MM.1S (cell line): ENCODE results near the gene TUBGCP6.

Experiments used
- DNase-seq: peaks from one replicate; pipeline ENCODE4 v3.0.0-alpha.2; 2015
- H2AFZ ChIP-seq: fragments of 300-600 bp; sonication (generic); 2 replicates; pipeline ENCODE4 v1.6.0; 2016; ENCODE audit warnings: antibody characterized with exemption, low read length
- H3F3A ChIP-seq: fragments of 300-600 bp; sonication (generic); 2 replicates; pipeline ENCODE4 v1.6.1; 2016; ENCODE audit warnings: mild to moderate bottlenecking, antibody characterized with exemption, low read length, moderate library complexity, mixed read lengths; ENCODE audit not compliant: insufficient read depth
- H3K27ac ChIP-seq: fragments of 300-600 bp; sonication (generic); 2 replicates; pipeline ENCODE4 v1.5.1; 2016; ENCODE audit warnings: mild to moderate bottlenecking, low read length
- H3K27me3 ChIP-seq: fragments of 300-600 bp; sonication (generic); replicated peaks from 2 replicates; pipeline ENCODE4 v1.6.0; 2016; ENCODE audit warnings: low read length; ENCODE audit not compliant: insufficient read depth
- H3K36me3 ChIP-seq: fragments of 300-600 bp; sonication (generic); replicated peaks from 2 replicates; pipeline ENCODE4 v1.6.1; 2016; ENCODE audit warnings: mild to moderate bottlenecking, low read length, mixed read lengths; ENCODE audit not compliant: insufficient read depth
- H3K4me1 ChIP-seq: fragments of 300-600 bp; sonication (generic); 2 replicates; pipeline ENCODE4 v1.6.1; 2016; ENCODE audit warnings: low read length, mixed read lengths
- H3K4me2 ChIP-seq: fragments of 300-600 bp; sonication (generic); 2 replicates; pipeline ENCODE4 v1.6.0; 2016; ENCODE audit warnings: low read depth, low read length
- H3K4me3 ChIP-seq: fragments of 300-600 bp; sonication (generic); 2 replicates; pipeline ENCODE4 v1.5.1; 2016; ENCODE audit warnings: low read length, mixed read lengths
- H3K79me2 ChIP-seq: fragments of 300-600 bp; sonication (generic); 2 replicates; pipeline ENCODE4 v1.6.1; 2016; ENCODE audit warnings: mixed run types, low read length, mixed read lengths
- H3K9ac ChIP-seq: fragments of 300-600 bp; sonication (generic); 2 replicates; pipeline ENCODE4 v1.6.1; 2016; ENCODE audit warnings: low read length, mixed read lengths
- H3K9me2 ChIP-seq: fragments of 300-600 bp; sonication (generic); replicated peaks from 2 replicates; pipeline ENCODE4 v1.6.1; 2016; ENCODE audit warnings: mild to moderate bottlenecking, low read length, mixed read lengths; ENCODE audit not compliant: insufficient read depth
- H3K9me3 ChIP-seq: fragments of 300-600 bp; sonication (generic); replicated peaks from 2 replicates; pipeline ENCODE4 v1.6.1; 2016; ENCODE audit warnings: mild to moderate bottlenecking, low read length, mixed read lengths; ENCODE audit not compliant: insufficient read depth
- H4K20me1 ChIP-seq: fragments of 300-600 bp; sonication (generic); 2 replicates; pipeline ENCODE4 v1.6.1; 2016; ENCODE audit warnings: mild to moderate bottlenecking, low read length, moderate library complexity, mixed read lengths; ENCODE audit not compliant: insufficient read depth
- CTCF ChIP-seq: fragments of 300-600 bp; sonication (generic); IDR thresholded peaks from 2 replicates; pipeline ENCODE4 v1.5.1; 2016; ENCODE audit warnings: antibody characterized with exemption, low read length, mixed read lengths
- EZH2 ChIP-seq: fragments of 300-600 bp; sonication (generic); optimal IDR thresholded peaks from 2 replicates; pipeline ENCODE3; 2017; ENCODE audit warnings: low read depth, mild to moderate bottlenecking, antibody characterized with exemption, low read length, mixed read lengths
- EZH2phosphoT487 ChIP-seq: fragments of 300-600 bp; sonication (generic); IDR thresholded peaks from 2 replicates; pipeline ENCODE4 v1.6.1; 2018; ENCODE audit warnings: antibody characterized with exemption, low read length

TUBGCP6 gene

GRCh38 chr22:50199829-50200460 is 44.9 kb downstream of the TUBGCP6 start:
- H3K9ac ChIP-seq = peak overlapping the region; percentile 48
- H3K9me2 ChIP-seq = no peaks in the 10 kb centered on the region
- H3K4me2 ChIP-seq = peak overlapping the region; percentile 62
- H3K79me2 ChIP-seq = peaks cover 18% of the 10 kb centered on the region
- DNase-seq = no peak
- H3K27me3 ChIP-seq = no peaks in the 10 kb centered on the region
- peak overlapping the region; percentile 68 for H3K4me3 ChIP-seq
- H2AFZ ChIP-seq = peak overlapping the region; percentile 43; the same call in 1 of the 2 replicates
- 0 out of 2 replicates have a peak, but pooled peaks cover 9% of the 10 kb centered on the region for H3F3A ChIP-seq
- H3K27ac ChIP-seq = no peak overlapping the region
- H3K4me1 ChIP-seq = peaks cover 7% of the 10 kb centered on the region; the same call in 1 of the 2 replicates
- H4K20me1 ChIP-seq = no peaks in the 10 kb centered on the region
- TF ChIP-seq EZH2 (no peak), CTCF (no peak), EZH2phosphoT487 (no peak)
- H3K9me3 ChIP-seq = no peaks in the 10 kb centered on the region
- no peaks in the 10 kb centered on the region for H3K36me3 ChIP-seq

GRCh38 chr22:50199251-50199721 is 45.5 kb downstream of the TUBGCP6 start:
- Histone ChIP-seq H3K4me3 (no peak overlapping the region), H3K27me3 (no peaks in the 10 kb centered on the region), H3K4me1 (peaks cover 7% of the 10 kb centered on the region; the same call in 1 of the 2 replicates), H2AFZ (no peak overlapping the region), H3K36me3 (no peaks in the 10 kb centered on the region; the same call in 1 of the 2 replicates), H3K79me2 (peaks cover 22% of the 10 kb centered on the region), H4K20me1 (no peaks in the 10 kb centered on the region), H3F3A (0 out of 2 replicates have a peak, but pooled peaks cover 9% of the 10 kb centered on the region), H3K4me2 (no peak overlapping the region), H3K9ac (no peak overlapping the region), H3K9me3 (no peaks in the 10 kb centered on the region), H3K9me2 (no peaks in the 10 kb centered on the region), H3K27ac (no peak overlapping the region)
- TF ChIP-seq EZH2 (no peak), EZH2phosphoT487 (no peak)
- DNase-seq = no peak

GRCh38 chr22:50198624-50199017 is 46.2 kb downstream of the TUBGCP6 start:
- no peaks in the 10 kb centered on the region for H3K9me3 ChIP-seq
- no peak overlapping the region for H3K4me2 ChIP-seq
- H3K4me1 ChIP-seq = peaks cover 7% of the 10 kb centered on the region; the same call in 1 of the 2 replicates
- H3K9me2 ChIP-seq = no peaks in the 10 kb centered on the region
- TF ChIP-seq EZH2 (no peak), CTCF (no peak), EZH2phosphoT487 (no peak)
- H2AFZ ChIP-seq = no peak overlapping the region
- no peak for DNase-seq
- H3K27ac ChIP-seq = no peak overlapping the region
- no peaks in the 10 kb centered on the region for H3K27me3 ChIP-seq
- H3F3A ChIP-seq = 0 out of 2 replicates have a peak, but pooled peaks cover 9% of the 10 kb centered on the region
- H3K79me2 ChIP-seq = peaks cover 28% of the 10 kb centered on the region
- H3K4me3 ChIP-seq = no peak overlapping the region
- no peaks in the 10 kb centered on the region; the same call in 1 of the 2 replicates for H3K36me3 ChIP-seq
- no peak overlapping the region for H3K9ac ChIP-seq
- H4K20me1 ChIP-seq = no peaks in the 10 kb centered on the region
